ENCODE measurements around the gene IFFO2. TPM values are rescaled to one million over a fixed set of nuclear protein-coding genes. Genes with fewer than 3 reads are reported as not detected.

IFFO2 gene
- total and polyA plus RNA-seq, 2 donors (not counting 3 experiments of a cell fraction or from before 2014, with no cell fraction given) = 31.1 to 31.3 TPM

GRCh38 chr1:18915341-18915740 lies 41.1 kb downstream of the IFFO2 start:
- intact Hi-C loops (cut with micrococcal nuclease) (no loop called here), dilution Hi-C loops (cut with MboI; ENCODE audit: extremely low pct_ligation_motif_present, low sequenced_read_pairs) (no loop called here)
- Histone ChIP-seq H2AFZ (ENCODE audit: low read depth, low read length) (no peak overlapping the region), H3K79me2 (ENCODE audit: control insufficient read depth, insufficient read depth, low read length) (no peaks in the 10 kb centered on the region), H3K9me1 (replicated peaks; ENCODE audit: control insufficient read depth, extremely low read depth, insufficient read depth, low read length) (no peaks in the 10 kb centered on the region), H3K9ac (replicated peaks; ENCODE audit: extremely low read depth, insufficient read depth, low read length) (no peak overlapping the region), H3K9me3 (replicated peaks; ENCODE audit: control insufficient read depth, insufficient read depth, low read length) (no peaks in the 10 kb centered on the region), H3K4me2 (ENCODE audit: insufficient read depth, low read length) (no peak overlapping the region), H3K27ac (ENCODE audit: insufficient read depth, low read depth, low read length) (no peak overlapping the region), H3K27me3 (ENCODE audit: control insufficient read depth in 2 of 2, insufficient read depth in 2 of 2, low read length in 2 of 2) (no peaks in the 10 kb centered on the region), H4K20me1 (replicated peaks; ENCODE audit: control insufficient read depth, extremely low read depth, insufficient read depth, low read length) (no peaks in the 10 kb centered on the region), H3K4me3 (replicated peaks in 1 of 3; ENCODE audit: insufficient read depth in 1 of 3, low read depth in 1 of 3, low read length in 3 of 3) (no peak overlapping the region), H3K36me3 (ENCODE audit: control insufficient read depth in 2 of 2, extremely low read depth in 1 of 2, insufficient read depth in 2 of 2, low read length in 2 of 2) (peaks cover 5 to 15% of the 10 kb centered on the region in 2 experiments), H3K4me1 (ENCODE audit: control insufficient read depth, extremely low read depth, insufficient read depth, low read length) (peaks cover 6% of the 10 kb centered on the region)
- DNase-seq (ENCODE audit: low read depth, low spot score) (no peak), FAIRE-seq (no peak)
- BruUV-seq (replicated peaks) = no TSS peak
- TF ChIP-seq CTCF (IDR thresholded peaks at IDR 0.05; ENCODE audit: extremely low read depth in 1 of 2, insufficient read depth in 1 of 2, low read depth in 1 of 2, low read length in 2 of 2) (no peak), JUN (IDR thresholded peaks at IDR 0.05; ENCODE audit: borderline replicate concordance, insufficient read depth, insufficient read length, low read depth) (no peak), POLR2A (IDR thresholded peaks at IDR 0.05; ENCODE audit: low read depth, low read length) (no peak), EZH2 (IDR thresholded peaks at IDR 0.05; ENCODE audit: borderline replicate concordance, low read depth, low read length, severe bottlenecking) (no peak), MYC (IDR thresholded peaks at IDR 0.05; ENCODE audit: low read depth, low read length) (no peak), GATA2 (IDR thresholded peaks at IDR 0.05; ENCODE audit: insufficient read depth, insufficient read length, low read depth, low read length) (no peak), POLR2AphosphoS5 (IDR thresholded peaks at IDR 0.05; ENCODE audit: insufficient read depth, low read depth, low read length) (no peak)
- TF ChIP-seq, protein P1, sequence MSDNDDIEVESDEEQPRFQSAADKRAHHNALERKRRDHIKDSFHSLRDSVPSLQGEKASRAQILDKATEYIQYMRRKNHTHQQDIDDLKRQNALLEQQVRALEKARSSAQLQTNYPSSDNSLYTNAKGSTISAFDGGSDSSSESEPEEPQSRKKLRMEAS (IDR thresholded peaks at IDR 0.05; ENCODE audit: insufficient read depth, insufficient read length) = no peak
- POLR2A ChIA-PET = no interaction called here
- CTCF ChIA-PET = interaction anchor here (1.0 to 6.8 kb wide), 12 partner anchors 8 to 181 kb away, joined by 4 to 137 read pairs (median 60); partner anchors contain the start of genes ALDH4A1 and IFFO2
